Upper lobe of right lung (tissue), 1 donor: ENCODE results near the gene SLC9A3. TPM values are rescaled to one million over a fixed set of nuclear protein-coding genes. Genes with fewer than 3 reads are reported as not detected.

Experiments used
- ATAC-seq: fragments of 200-7000 bp; cut with Tn5 transposase; one replicate; pipeline ENCODE4 v1.9.1; 2020; ENCODE audit warnings: mild to moderate bottlenecking, moderate library complexity
- DNase-seq: peaks from one replicate; pipeline ENCODE4 v3.0.0-alpha.2; 2020
- H3K27ac ChIP-seq: fragments of 200-600 bp; one replicate; pipeline ENCODE4 v1.8.0; 2022
- H3K27me3 ChIP-seq: fragments of 200-600 bp; one replicate; pipeline ENCODE4 v1.8.0; 2022; ENCODE audit warnings: mild to moderate bottlenecking
- H3K36me3 ChIP-seq: fragments of 200-600 bp; one replicate; pipeline ENCODE4 v1.8.0; 2022
- H3K4me1 ChIP-seq: fragments of 200-600 bp; one replicate; pipeline ENCODE4 v1.8.0; 2022
- H3K4me3 ChIP-seq: fragments of 200-600 bp; one replicate; pipeline ENCODE4 v1.8.0; 2022; ENCODE audit warnings: mild to moderate bottlenecking
- H3K9me3 ChIP-seq: fragments of 200-600 bp; one replicate; pipeline ENCODE4 v1.8.0; 2022
- intact Hi-C: fragments of 100-400 bp; cut with DNase I; formaldehyde crosslinking; loops from one replicate; pipeline ENCODE4 v1.11.0; 2022
- total RNA-seq: library from RNA; stranded (reverse); fragmentation: NEBNext Ultra II Directional; extraction: Animal tissue kit (Norgen Biotek cat#: 25700); gene quantifications from one replicate; pipeline ENCODE4 v1.2.1, GENCODE V29; 2021
- TF ChIP-seq, protein P1 (sequence below): fragments of 200-600 bp; IDR thresholded peaks from one replicate; pipeline ENCODE4 v1.8.0; 2022; ENCODE audit warnings: antibody characterized with exemption
- donor health status: DM: no; HTN: yes; CAD: no; lungs with severe emphysema.

SLC9A3 gene
- total RNA-seq, 1 donor from 2014 or later, result 1.0 TPM

DNA sequence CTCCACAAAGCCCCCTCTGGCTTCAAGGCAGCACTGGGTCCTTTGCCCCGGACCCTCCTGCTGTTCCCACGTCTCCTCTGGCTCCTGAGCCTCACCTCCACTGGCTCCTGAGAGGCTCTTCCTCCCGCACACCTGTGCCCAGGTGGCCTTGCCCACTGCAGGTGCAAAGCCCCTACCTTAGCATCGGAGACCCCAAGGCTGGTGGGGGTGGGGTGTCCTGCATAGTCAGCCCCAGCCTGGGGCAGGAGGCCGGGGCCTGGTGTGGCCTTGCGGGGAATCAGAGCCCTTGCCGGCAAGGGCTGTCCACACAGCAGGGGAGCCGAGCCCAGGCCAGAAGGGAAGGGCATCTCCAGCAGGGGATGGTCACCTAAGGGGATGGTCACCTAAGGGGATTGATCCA, 46.6 kb upstream of the SLC9A3 start:
- Histone ChIP-seq H3K9me3 (no peaks in the 10 kb centered on the region), H3K27me3 (peaks cover 61% of the 10 kb centered on the region), H3K4me1 (no peaks in the 10 kb centered on the region), H3K4me3 (no peak overlapping the region), H3K27ac (no peak overlapping the region), H3K36me3 (no peaks in the 10 kb centered on the region)
- DNase-seq (no peak), ATAC-seq (no peak)
- TF ChIP-seq, protein P1, sequence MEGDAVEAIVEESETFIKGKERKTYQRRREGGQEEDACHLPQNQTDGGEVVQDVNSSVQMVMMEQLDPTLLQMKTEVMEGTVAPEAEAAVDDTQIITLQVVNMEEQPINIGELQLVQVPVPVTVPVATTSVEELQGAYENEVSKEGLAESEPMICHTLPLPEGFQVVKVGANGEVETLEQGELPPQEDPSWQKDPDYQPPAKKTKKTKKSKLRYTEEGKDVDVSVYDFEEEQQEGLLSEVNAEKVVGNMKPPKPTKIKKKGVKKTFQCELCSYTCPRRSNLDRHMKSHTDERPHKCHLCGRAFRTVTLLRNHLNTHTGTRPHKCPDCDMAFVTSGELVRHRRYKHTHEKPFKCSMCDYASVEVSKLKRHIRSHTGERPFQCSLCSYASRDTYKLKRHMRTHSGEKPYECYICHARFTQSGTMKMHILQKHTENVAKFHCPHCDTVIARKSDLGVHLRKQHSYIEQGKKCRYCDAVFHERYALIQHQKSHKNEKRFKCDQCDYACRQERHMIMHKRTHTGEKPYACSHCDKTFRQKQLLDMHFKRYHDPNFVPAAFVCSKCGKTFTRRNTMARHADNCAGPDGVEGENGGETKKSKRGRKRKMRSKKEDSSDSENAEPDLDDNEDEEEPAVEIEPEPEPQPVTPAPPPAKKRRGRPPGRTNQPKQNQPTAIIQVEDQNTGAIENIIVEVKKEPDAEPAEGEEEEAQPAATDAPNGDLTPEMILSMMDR, result no peak
- intact Hi-C loops, result no loop called here

DNA sequence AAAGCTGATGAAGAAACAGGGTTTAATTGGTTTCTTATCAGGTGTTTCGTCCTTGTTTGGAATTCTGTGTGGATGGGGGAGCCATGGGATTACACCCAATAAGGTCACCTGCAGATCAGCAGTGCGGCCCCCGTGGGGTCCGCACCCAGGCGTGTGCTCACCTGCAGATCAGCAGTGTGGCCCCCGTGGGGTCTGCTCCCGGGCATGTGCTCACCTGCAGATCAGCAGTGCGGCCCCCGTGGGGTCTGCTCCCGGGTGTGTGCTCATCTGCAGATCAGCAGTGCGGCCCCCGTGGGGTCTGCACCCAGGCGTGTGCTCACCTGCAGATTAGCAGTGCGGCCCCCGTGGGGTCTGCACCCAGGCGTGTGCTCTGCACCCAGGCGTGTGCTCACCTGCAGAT, 46.2 kb upstream of the SLC9A3 start:
- intact Hi-C loops, result no loop called here
- no peak overlapping the region for H3K4me3 ChIP-seq
- H3K4me1 ChIP-seq, result no peaks in the 10 kb centered on the region
- H3K27me3 ChIP-seq, result peaks cover 64% of the 10 kb centered on the region
- no peaks in the 10 kb centered on the region for H3K9me3 ChIP-seq
- no peak overlapping the region for H3K27ac ChIP-seq
- no peak for DNase-seq
- H3K36me3 ChIP-seq, result no peaks in the 10 kb centered on the region
- no peak for ATAC-seq
- TF ChIP-seq, protein P1, result no peak

- no peak overlapping the region for H3K4me3 ChIP-seq
- no peaks in the 10 kb centered on the region for H3K36me3 ChIP-seq
- peaks cover 64% of the 10 kb centered on the region for H3K27me3 ChIP-seq
- no peaks in the 10 kb centered on the region for H3K4me1 ChIP-seq
- ATAC-seq (no peak), DNase-seq (no peak)
- TF ChIP-seq, protein P1, result no peak
- no peak overlapping the region for H3K27ac ChIP-seq
- H3K9me3 ChIP-seq, result no peaks in the 10 kb centered on the region
- intact Hi-C loops, result no loop called here
Measured at GRCh38 chr5:569868-570361, 45.7 kb upstream of the SLC9A3 start.

DNA sequence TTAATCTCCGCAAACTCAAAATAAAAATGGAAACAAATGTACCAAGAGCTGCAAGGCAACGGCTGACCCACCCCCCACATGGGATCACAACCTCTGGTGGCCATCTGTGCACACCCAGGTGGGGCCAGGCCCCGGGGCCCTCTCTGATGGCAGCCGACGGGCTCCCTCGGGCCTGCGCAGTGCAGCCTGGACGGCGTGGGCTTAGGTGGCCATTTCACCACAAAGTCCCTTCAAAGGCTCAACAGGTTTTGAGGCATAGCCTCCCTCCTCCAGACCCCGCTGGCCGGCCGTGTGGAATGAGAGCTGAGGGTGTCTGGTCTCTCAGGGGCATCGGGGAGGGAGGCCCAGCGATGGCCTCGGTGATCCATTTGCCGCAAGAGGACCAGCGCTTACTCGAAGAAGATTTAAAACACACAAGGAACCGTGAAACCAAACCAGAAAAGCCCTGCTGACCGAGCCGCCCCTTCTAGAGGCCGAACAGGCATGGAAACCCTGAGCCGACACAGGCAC, 45.2 kb upstream of the SLC9A3 start:
- DNase-seq (no peak), ATAC-seq (no peak)
- Histone ChIP-seq H3K27ac (no peak overlapping the region), H3K9me3 (no peaks in the 10 kb centered on the region), H3K36me3 (no peaks in the 10 kb centered on the region), H3K4me3 (no peak overlapping the region), H3K27me3 (peaks cover 64% of the 10 kb centered on the region), H3K4me1 (no peaks in the 10 kb centered on the region)
- intact Hi-C loops, result no loop called here
- TF ChIP-seq, protein P1, result no peak

DNA sequence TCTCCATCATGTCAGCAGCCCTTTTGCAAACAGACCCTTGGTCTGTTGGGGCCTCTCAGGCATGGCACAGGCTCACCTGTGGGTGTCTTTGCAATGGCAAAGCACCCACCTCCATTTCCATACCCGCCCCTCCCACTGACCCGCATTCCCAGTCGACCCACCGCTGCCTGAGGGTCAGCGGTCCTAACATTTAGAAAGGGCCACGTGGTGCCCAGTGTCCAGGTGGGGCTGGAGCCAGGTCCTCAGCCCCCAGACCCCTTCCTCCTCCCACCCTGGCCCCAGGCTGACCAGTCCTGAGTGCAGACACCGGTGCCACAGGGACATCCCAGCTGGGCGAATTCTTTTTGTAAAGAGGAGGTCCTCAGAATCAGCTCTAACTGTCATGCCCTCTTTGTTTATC, 44.6 kb upstream of the SLC9A3 start:
- Histone ChIP-seq H3K4me1 (no peaks in the 10 kb centered on the region), H3K9me3 (no peaks in the 10 kb centered on the region), H3K27me3 (peaks cover 59% of the 10 kb centered on the region), H3K36me3 (no peaks in the 10 kb centered on the region), H3K4me3 (no peak overlapping the region), H3K27ac (no peak overlapping the region)
- ATAC-seq (no peak), DNase-seq (no peak)
- intact Hi-C loops, result no loop called here
- TF ChIP-seq, protein P1, result no peak
